ACC112 (cell line): ENCODE results near the gene ZDHHC23.

Experiments used
- H2AFZ ChIP-seq: fragments of 200-600 bp; sonication (generic); one replicate; pipeline ENCODE4 v1.6.0; 2017; ENCODE audit warnings: antibody characterized with exemption, low read length; ENCODE audit not compliant: unreplicated experiment
- H3K27ac ChIP-seq: fragments of 200-600 bp; sonication (generic); 2 replicates; pipeline ENCODE4 v1.5.1; 2014; ENCODE audit warnings: low read depth, mild to moderate bottlenecking, antibody characterized with exemption, low read length, moderate library complexity
- H3K27me3 ChIP-seq: fragments of 200-600 bp; sonication (generic); 2 replicates; pipeline ENCODE4 v1.6.1; 2014; ENCODE audit warnings: mild to moderate bottlenecking, antibody characterized with exemption, low read length, moderate library complexity, mixed read lengths; ENCODE audit not compliant: insufficient read depth
- H3K36me3 ChIP-seq: fragments of 200-600 bp; sonication (generic); 2 replicates; pipeline ENCODE4 v1.6.1; 2016; ENCODE audit warnings: mild to moderate bottlenecking, antibody characterized with exemption, low read length, moderate library complexity, mixed read lengths; ENCODE audit not compliant: insufficient read depth
- H3K4me1 ChIP-seq: fragments of 200-600 bp; sonication (generic); one replicate; pipeline ENCODE4 v1.6.1; 2016; ENCODE audit warnings: low read length, mixed read lengths; ENCODE audit not compliant: insufficient read depth, unreplicated experiment, control insufficient read depth
- H3K4me3 ChIP-seq: fragments of 200-600 bp; sonication (generic); 2 replicates; pipeline ENCODE4 v1.5.1; 2014; ENCODE audit warnings: mild to moderate bottlenecking, low read depth, low read length
- H3K79me2 ChIP-seq: fragments of 200-600 bp; sonication (generic); one replicate; pipeline ENCODE4 v1.6.0; 2016; ENCODE audit warnings: low read length; ENCODE audit not compliant: control insufficient read depth, unreplicated experiment, insufficient read depth

The ZDHHC23 gene

GRCh38 chr3:113985541-113985940 lies 37.7 kb downstream of the ZDHHC23 start:
- H3K27ac ChIP-seq = no peak overlapping the region
- H2AFZ ChIP-seq = no peak overlapping the region

GRCh38 chr3:114005481-114005880 lies 57.7 kb downstream of the ZDHHC23 start:
- Histone ChIP-seq H3K4me1 (no peaks in the 10 kb centered on the region), H3K4me3 (no peak overlapping the region), H3K79me2 (no peaks in the 10 kb centered on the region), H3K27me3 (no peaks in the 10 kb centered on the region), H2AFZ (no peak overlapping the region), H3K27ac (no peak overlapping the region), H3K36me3 (0 out of 2 replicates have a peak, but pooled peaks cover 4% of the 10 kb centered on the region)

More at GRCh38 chr3:113985541-113985940, 37.7 kb downstream of the ZDHHC23 start:
- Histone ChIP-seq H3K79me2 (no peaks in the 10 kb centered on the region), H3K36me3 (no peaks in the 10 kb centered on the region), H3K27me3 (no peaks in the 10 kb centered on the region), H3K4me1 (no peaks in the 10 kb centered on the region), H3K4me3 (no peak overlapping the region)

- Histone ChIP-seq H3K27me3 (no peaks in the 10 kb centered on the region), H3K4me1 (no peaks in the 10 kb centered on the region), H3K4me3 (no peak overlapping the region), H2AFZ (no peak overlapping the region), H3K27ac (no peak overlapping the region), H3K79me2 (no peaks in the 10 kb centered on the region), H3K36me3 (no peaks in the 10 kb centered on the region)
Measured at GRCh38 chr3:114011059-114011797, 63.4 kb downstream of the ZDHHC23 start.
